Measurements from ENCODE around the gene LMO1. TPM values are rescaled to one million over a fixed set of nuclear protein-coding genes. Genes with fewer than 3 reads are reported as not detected.

The LMO1 gene
- total and polyA plus RNA-seq, 2 donors = 0.46 TPM; not detected in 1

DNA sequence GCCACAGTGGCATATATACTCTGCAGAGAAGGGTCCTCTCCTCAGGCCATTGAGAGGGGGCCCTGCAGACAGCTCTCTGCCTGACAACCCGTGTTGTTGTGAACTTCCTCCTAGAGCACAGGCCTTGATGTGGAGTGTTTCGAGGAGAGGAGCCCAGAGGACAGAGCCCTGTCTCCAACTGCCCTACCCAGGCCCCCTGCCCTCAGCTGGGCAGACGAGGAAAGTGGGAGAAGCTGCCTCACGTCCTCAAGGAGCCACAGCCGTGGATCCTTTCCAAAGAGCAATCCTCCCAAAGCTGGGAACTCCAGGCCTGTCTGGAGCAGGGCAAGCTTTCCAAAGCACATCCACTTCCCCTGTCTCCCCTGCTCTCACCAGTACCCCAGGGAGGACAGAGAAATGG, 10.7 kb downstream of the LMO1 start:
- no peak for DNase-seq (ENCODE audit: extremely low spot score)
- H3K4me3 ChIP-seq (ENCODE audit: low read depth, low read length) = no peak overlapping the region
- no peak overlapping the region for H3K27ac ChIP-seq (ENCODE audit: low read depth)
- H3K4me1 ChIP-seq (ENCODE audit: insufficient read depth) = no peaks in the 10 kb centered on the region
- WGBS = 78% methylated on average over 5 of the region's 5 CpGs
- H3K36me3 ChIP-seq (ENCODE audit: insufficient read depth) = no peaks in the 10 kb centered on the region

GRCh38 chr11:8252388-8252787, 11.3 kb downstream of the LMO1 start:
- H3K4me1 ChIP-seq (ENCODE audit: insufficient read depth) = no peaks in the 10 kb centered on the region
- no peak for DNase-seq (ENCODE audit: extremely low spot score)
- 85% methylated on average over 5 of the region's 5 CpGs for WGBS
- no peak overlapping the region for H3K4me3 ChIP-seq (ENCODE audit: low read depth, low read length)
- no peaks in the 10 kb centered on the region for H3K36me3 ChIP-seq (ENCODE audit: insufficient read depth)
- H3K27ac ChIP-seq (ENCODE audit: low read depth) = no peak overlapping the region

GRCh38 chr11:8251616-8252295, 11.9 kb downstream of the LMO1 start:
- no peak for DNase-seq (ENCODE audit: extremely low spot score)
- H3K4me3 ChIP-seq (ENCODE audit: low read depth, low read length) = no peak overlapping the region
- 93% methylated on average over 10 of the region's 10 CpGs for whole genome bisulfite sequencing
- no peaks in the 10 kb centered on the region for H3K36me3 ChIP-seq (ENCODE audit: insufficient read depth)
- H3K4me1 ChIP-seq (ENCODE audit: insufficient read depth) = no peaks in the 10 kb centered on the region
- no peak overlapping the region for H3K27ac ChIP-seq (ENCODE audit: low read depth)

- H3K27ac ChIP-seq (ENCODE audit: low read depth) = no peak overlapping the region
- WGBS = 81% methylated on average over 11 of the region's 11 CpGs
- H3K36me3 ChIP-seq (ENCODE audit: insufficient read depth) = no peaks in the 10 kb centered on the region
- no peak for DNase-seq (ENCODE audit: extremely low spot score)
- H3K4me1 ChIP-seq (ENCODE audit: insufficient read depth) = no peaks in the 10 kb centered on the region
- no peak overlapping the region for H3K4me3 ChIP-seq (ENCODE audit: low read depth, low read length)
These were observed 12.6 kb downstream of the LMO1 start for GRCh38 chr11:8250981-8251615.

GRCh38 chr11:8250434-8250833, 13.2 kb downstream of the LMO1 start:
- Histone ChIP-seq H3K27ac (ENCODE audit: low read depth) (no peak overlapping the region), H3K36me3 (ENCODE audit: insufficient read depth) (no peaks in the 10 kb centered on the region), H3K4me1 (ENCODE audit: insufficient read depth) (no peaks in the 10 kb centered on the region), H3K4me3 (ENCODE audit: low read depth, low read length) (no peak overlapping the region)
- no peak for DNase-seq (ENCODE audit: extremely low spot score)
- WGBS = 60% methylated on average over 5 of the region's 5 CpGs

- no peaks in the 10 kb centered on the region for H3K4me1 ChIP-seq (ENCODE audit: insufficient read depth)
- DNase-seq (ENCODE audit: extremely low spot score) = no peak
- H3K36me3 ChIP-seq (ENCODE audit: insufficient read depth) = no peaks in the 10 kb centered on the region
- no peak overlapping the region for H3K4me3 ChIP-seq (ENCODE audit: low read depth, low read length)
- no peak overlapping the region for H3K27ac ChIP-seq (ENCODE audit: low read depth)
- 69% methylated on average over 6 of the region's 6 CpGs for WGBS
These were observed 14.2 kb downstream of the LMO1 start for GRCh38 chr11:8249482-8249881.

GRCh38 chr11:8248786-8249185, 14.9 kb downstream of the LMO1 start:
- DNase-seq (ENCODE audit: extremely low spot score) = no peak
- no peak overlapping the region for H3K27ac ChIP-seq (ENCODE audit: low read depth)
- H3K4me3 ChIP-seq (ENCODE audit: low read depth, low read length) = no peak overlapping the region
- H3K4me1 ChIP-seq (ENCODE audit: insufficient read depth) = no peaks in the 10 kb centered on the region
- no peaks in the 10 kb centered on the region for H3K36me3 ChIP-seq (ENCODE audit: insufficient read depth)
- 94% methylated on average over 1 of the region's 1 CpG for WGBS

DNA sequence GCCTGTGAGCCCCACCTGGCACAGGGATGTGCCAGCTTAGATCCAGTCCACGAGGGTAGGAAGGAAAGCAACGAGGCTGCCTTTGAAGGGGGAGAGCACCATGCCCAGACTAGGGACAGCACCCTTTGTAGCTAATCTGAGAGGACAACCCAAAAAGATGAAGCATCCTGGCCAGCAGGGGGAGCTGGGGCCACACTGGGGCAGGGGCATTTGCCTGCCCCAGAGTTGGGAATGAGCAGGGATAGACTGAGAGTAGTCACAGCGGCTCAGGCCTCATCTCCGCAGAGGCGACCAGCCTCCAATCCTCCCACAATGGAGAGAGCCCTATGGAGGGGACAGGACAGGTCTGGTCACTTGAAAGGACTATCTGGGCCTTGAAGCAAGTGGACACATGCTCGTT, 16.4 kb downstream of the LMO1 start:
- WGBS = 75% methylated on average over 6 of the region's 6 CpGs
- no peaks in the 10 kb centered on the region for H3K36me3 ChIP-seq (ENCODE audit: insufficient read depth)
- no peak for DNase-seq (ENCODE audit: extremely low spot score)
- H3K4me3 ChIP-seq (ENCODE audit: low read depth, low read length) = no peak overlapping the region
- H3K27ac ChIP-seq (ENCODE audit: low read depth) = no peak overlapping the region
- no peaks in the 10 kb centered on the region for H3K4me1 ChIP-seq (ENCODE audit: insufficient read depth)

DNA sequence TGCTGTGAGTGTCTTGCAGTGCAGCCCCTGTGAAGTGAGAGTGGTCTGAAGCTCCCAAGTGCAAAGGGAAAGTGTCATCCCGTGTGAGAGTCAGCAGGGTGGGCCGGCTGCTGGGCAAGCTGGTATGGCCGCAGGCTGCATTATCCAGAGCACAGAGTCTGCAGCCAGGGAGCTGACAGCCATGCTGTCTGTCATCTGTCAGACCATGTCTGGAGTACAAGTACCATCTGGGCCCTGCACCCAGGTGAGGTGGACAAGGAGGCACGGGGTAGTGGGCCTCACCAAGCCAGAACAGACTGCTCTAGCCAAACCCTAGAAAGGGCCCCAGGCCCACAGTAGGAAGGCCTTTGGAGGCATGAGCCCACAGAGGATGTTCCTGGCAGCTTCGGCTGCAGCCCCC, 20.2 kb downstream of the LMO1 start:
- WGBS = 88% methylated on average over 5 of the region's 5 CpGs
- Histone ChIP-seq H3K27ac (ENCODE audit: low read depth) (no peak overlapping the region), H3K4me3 (ENCODE audit: low read depth, low read length) (no peak overlapping the region), H3K36me3 (ENCODE audit: insufficient read depth) (no peaks in the 10 kb centered on the region), H3K4me1 (ENCODE audit: insufficient read depth) (no peaks in the 10 kb centered on the region)
- no peak for DNase-seq (ENCODE audit: extremely low spot score)

DNA sequence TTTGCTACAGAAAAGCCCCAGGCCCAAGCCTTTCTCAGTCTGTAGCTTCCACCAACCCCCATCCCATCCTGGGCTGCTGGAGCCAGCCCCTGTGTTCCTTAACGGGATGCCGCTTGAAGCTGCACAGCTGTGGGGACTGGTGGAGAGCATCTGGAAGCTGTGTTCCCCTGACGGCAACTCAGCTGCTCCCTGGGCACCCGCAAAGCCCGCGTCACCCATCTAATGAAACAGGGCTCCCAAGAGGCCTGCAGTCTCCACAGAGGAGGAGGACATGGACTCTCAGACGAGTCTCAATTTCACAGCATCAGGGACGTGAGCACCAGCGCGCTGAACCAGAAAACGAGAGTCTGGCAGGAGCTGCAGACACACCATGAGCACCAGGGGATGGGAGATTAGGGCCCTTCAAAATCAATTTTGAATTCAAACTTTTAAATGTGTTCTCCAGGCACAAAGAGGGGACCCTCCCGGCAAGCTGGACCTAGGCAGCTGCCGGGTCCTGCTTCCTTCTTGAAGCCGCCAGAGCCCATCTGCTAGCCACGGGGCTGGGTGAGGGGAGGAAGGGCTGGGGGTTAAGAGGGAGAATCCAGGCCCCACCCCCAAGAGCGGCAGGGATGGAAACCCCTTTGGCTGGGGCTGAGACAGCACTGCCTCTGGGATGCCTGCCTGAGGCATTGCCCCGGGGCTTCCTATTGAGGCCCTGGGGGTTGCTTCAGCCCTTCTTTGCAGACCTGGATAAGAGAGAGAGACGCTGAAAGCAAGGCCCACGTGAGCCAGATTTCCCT, 21.0 kb downstream of the LMO1 start:
- Histone ChIP-seq H3K4me1 (ENCODE audit: insufficient read depth) (no peaks in the 10 kb centered on the region), H3K27ac (ENCODE audit: low read depth) (no peak overlapping the region), H3K4me3 (ENCODE audit: low read depth, low read length) (no peak overlapping the region), H3K36me3 (ENCODE audit: insufficient read depth) (no peaks in the 10 kb centered on the region)
- no peak for DNase-seq (ENCODE audit: extremely low spot score)
- 64% methylated on average over 19 of the region's 19 CpGs for WGBS

- no peaks in the 10 kb centered on the region for H3K36me3 ChIP-seq (ENCODE audit: insufficient read depth)
- H3K4me1 ChIP-seq (ENCODE audit: insufficient read depth) = no peaks in the 10 kb centered on the region
- H3K27ac ChIP-seq (ENCODE audit: low read depth) = no peak overlapping the region
- 76% methylated on average over 3 of the region's 3 CpGs for WGBS
- H3K4me3 ChIP-seq (ENCODE audit: low read depth, low read length) = no peak overlapping the region
- no peak for DNase-seq (ENCODE audit: extremely low spot score)
These were observed 21.6 kb downstream of the LMO1 start for GRCh38 chr11:8242118-8242475.

DNA sequence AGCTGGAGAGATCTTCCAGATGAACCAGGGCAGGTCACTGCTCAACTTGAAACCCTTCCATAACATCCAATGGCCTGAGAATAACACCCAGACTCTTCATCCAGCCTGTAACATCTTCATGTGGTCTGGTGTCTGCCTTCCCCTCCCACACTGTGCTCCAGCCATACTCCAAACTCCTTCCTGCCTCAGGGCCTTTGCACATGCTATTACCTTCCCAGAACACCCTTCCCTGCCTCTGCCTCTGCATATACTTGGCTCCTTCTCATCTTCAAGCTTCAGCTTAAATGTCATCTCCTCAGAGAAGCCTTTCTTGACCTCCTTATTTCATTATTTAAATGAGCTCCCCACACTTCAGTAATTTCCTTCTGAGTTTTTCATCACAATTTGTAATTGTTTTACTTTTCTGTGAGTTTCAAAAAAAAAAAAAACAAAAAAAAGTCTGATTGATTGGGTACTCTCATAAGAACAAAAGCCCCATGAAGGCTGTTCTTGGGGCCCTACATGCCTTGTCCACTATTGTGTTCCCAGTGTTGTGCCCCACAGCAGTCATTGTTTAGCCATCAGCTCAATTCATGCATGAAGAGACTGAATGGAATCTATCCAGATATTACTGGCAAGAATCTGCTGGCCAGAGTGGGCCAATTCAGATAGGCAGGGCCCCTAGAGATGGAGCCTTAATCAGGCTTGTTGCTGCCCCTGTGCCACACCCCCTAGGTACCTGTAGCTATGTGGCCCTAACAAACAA, 22.1 kb downstream of the LMO1 start:
- Histone ChIP-seq H3K36me3 (ENCODE audit: insufficient read depth) (no peaks in the 10 kb centered on the region), H3K4me3 (ENCODE audit: low read depth, low read length) (no peak overlapping the region), H3K4me1 (ENCODE audit: insufficient read depth) (no peaks in the 10 kb centered on the region), H3K27ac (ENCODE audit: low read depth) (no peak overlapping the region)
- DNase-seq (ENCODE audit: extremely low spot score) = no peak

DNA sequence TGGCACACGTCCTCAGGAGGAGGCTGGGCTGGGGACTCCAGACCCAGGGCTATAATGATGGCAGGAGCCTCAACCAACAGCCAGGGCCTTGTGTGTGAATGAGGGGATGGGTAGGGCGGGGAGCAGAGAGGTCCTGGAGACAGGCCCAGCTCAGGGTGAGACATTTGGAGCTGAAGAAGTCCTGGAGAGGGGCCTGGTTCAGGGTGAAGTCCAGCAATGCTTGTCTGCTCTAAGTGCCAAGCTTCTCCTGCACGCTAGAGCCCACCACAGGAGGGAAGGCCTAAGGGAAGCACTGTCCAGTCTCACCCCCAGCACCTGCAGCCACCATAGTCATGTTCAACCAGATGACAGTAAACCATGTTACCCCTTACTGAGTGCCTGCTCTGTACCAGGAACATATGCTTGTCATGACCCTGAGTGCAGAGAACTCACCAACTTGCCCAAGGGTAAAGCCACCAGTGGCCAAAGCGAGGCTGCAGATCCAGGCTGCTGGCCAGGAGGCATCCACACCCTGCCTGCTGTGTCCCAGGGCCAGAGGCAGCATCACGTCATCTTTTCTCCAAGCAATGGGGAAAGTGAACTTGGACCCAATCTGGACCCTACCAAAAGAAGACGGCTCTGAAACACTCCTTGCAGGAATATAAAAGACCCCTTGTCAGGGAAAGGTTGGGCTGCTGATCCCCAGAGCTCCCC, 24.0 kb downstream of the LMO1 start:
- no peak for DNase-seq (ENCODE audit: extremely low spot score)
- Histone ChIP-seq H3K36me3 (ENCODE audit: insufficient read depth) (no peaks in the 10 kb centered on the region), H3K27ac (ENCODE audit: low read depth) (no peak overlapping the region), H3K4me3 (ENCODE audit: low read depth, low read length) (no peak overlapping the region), H3K4me1 (ENCODE audit: insufficient read depth) (no peaks in the 10 kb centered on the region)
- WGBS = 74% methylated on average over 6 of the region's 6 CpGs

All from urinary bladder (tissue), 4 donors.